ENCODE results near the gene ASPN. TPM values are rescaled to one million over a fixed set of nuclear protein-coding genes. Genes with fewer than 3 reads are reported as not detected.

The ASPN gene
- total RNA-seq, 2 experiments from 2014 or later, result not detected

DNA sequence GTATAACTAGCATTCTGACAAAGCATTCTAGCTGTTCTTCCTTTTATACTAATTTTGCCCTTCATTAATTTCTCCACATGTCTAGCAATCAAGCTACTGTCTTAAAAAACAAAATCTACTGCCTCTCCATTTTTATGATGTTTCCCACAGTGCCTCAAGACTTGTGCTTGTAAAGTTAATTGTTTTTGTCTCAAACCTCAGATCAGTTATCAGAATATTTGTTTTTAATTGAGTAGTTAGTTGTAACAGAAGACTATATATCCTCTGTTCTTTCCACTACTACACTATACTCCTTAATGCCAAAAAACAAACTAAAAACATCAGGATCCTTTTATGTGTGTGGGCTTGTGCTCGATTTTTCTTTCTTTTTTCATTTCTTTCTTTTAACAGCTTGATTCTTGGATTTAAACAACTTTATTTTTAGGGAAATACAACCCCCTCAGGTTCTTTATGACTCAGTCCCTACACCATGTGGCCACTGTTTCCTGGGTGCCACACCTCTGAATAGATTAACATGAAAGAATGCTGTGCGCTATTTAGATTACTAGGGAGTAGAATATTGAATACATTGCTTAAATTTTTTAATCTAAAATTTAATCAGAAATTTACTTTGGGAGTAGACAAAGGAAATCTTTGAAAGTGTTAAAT is 1.2 kb downstream of the ASPN start:
- intact Hi-C loops (cut with DNase I, micrococcal nuclease), result no loop called here
- no peaks in the 10 kb centered on the region for H3K36me3 Mint-ChIP-seq (ENCODE audit: low read depth)
- no peaks in the 10 kb centered on the region for H3K9me3 ChIP-seq (ENCODE audit: control insufficient read depth in 1 of 2, insufficient read depth in 1 of 2, low read length in 2 of 2)
- H3K4me1 ChIP-seq (ENCODE audit: insufficient read depth, low read length), result no peaks in the 10 kb centered on the region
- H3K36me3 ChIP-seq (ENCODE audit: insufficient read depth, low read length), result no peaks in the 10 kb centered on the region
- peak in 1 of 14 experiments; percentile 5 for DNase-seq
- no peak for TF ChIP-seq CTCF (IDR thresholded peaks at IDR 0.05)
- H3K27me3 Mint-ChIP-seq, result no peaks in the 10 kb centered on the region
- no peaks in the 10 kb centered on the region for H3K4me1 Mint-ChIP-seq (ENCODE audit: low read depth)
- no peak overlapping the region for H3K27ac Mint-ChIP-seq
- H3K4me3 Mint-ChIP-seq, result no peak overlapping the region
- no peaks in the 10 kb centered on the region for H3K27me3 ChIP-seq (ENCODE audit: control insufficient read depth in 1 of 2, insufficient read depth in 2 of 2, low read length in 2 of 2)
- H3K27ac ChIP-seq (ENCODE audit: low read depth in 1 of 2, low read length in 2 of 2), result no peak overlapping the region
- no peak for ATAC-seq (ENCODE audit: poor library complexity)
- H3K4me3 ChIP-seq (ENCODE audit: low read length), result no peak overlapping the region
- ChIA-PET POLR2A (no interaction called here), CTCF (no interaction called here)
- no peaks in the 10 kb centered on the region for H3K9me3 Mint-ChIP-seq

DNA sequence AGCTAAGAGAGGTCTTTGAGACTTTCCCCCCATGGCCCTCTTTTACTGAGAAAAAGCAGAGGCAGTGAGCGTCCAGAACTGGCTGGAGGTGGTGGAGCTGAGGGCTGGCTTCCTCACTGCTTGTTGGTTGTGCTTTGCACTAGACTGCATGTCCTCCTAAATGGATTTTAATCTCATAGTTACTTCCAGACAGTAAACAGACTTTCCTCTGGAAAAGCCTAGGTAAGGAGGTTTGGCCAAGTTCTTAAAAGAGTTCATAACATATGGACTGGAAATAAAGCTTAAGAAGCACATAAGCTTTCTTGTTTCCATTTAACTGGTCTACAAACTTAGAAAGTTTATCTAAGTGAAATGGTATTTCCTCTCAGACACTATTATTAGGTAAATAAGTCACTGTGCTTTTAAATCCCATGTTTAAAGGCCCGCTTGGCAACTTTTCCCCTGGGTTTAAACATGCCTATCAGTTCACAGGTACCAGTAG is 2.0 kb downstream of the ASPN start:
- intact Hi-C loops (cut with DNase I, micrococcal nuclease), result no loop called here
- Histone ChIP-seq H3K4me1 (ENCODE audit: insufficient read depth, low read length) (no peaks in the 10 kb centered on the region), H3K4me3 (ENCODE audit: low read length) (no peak overlapping the region), H3K36me3 (ENCODE audit: insufficient read depth, low read length) (no peaks in the 10 kb centered on the region), H3K27me3 (ENCODE audit: control insufficient read depth in 1 of 2, insufficient read depth in 2 of 2, low read length in 2 of 2) (no peaks in the 10 kb centered on the region), H3K9me3 (ENCODE audit: control insufficient read depth in 1 of 2, insufficient read depth in 1 of 2, low read length in 2 of 2) (no peaks in the 10 kb centered on the region), H3K27ac (ENCODE audit: low read depth in 1 of 2, low read length in 2 of 2) (no peak overlapping the region)
- H3K36me3 Mint-ChIP-seq (ENCODE audit: low read depth), result no peaks in the 10 kb centered on the region
- no peak overlapping the region for H3K27ac Mint-ChIP-seq
- H3K4me1 Mint-ChIP-seq (ENCODE audit: low read depth), result no peaks in the 10 kb centered on the region
- ATAC-seq (ENCODE audit: poor library complexity) (no peak), DNase-seq (no peak)
- no peaks in the 10 kb centered on the region for H3K9me3 Mint-ChIP-seq
- H3K27me3 Mint-ChIP-seq, result no peaks in the 10 kb centered on the region
- TF ChIP-seq CTCF (IDR thresholded peaks at IDR 0.05), result no peak
- CTCF ChIA-PET, result no interaction called here
- no peak overlapping the region for H3K4me3 Mint-ChIP-seq
- POLR2A ChIA-PET, result no interaction called here

GRCh38 chr9:92479346-92479745 is 3.0 kb downstream of the ASPN start:
- H3K36me3 ChIP-seq (ENCODE audit: insufficient read depth, low read length), result no peaks in the 10 kb centered on the region
- H3K27ac ChIP-seq (ENCODE audit: low read depth in 1 of 2, low read length in 2 of 2), result no peak overlapping the region
- H3K4me1 Mint-ChIP-seq (ENCODE audit: low read depth), result no peaks in the 10 kb centered on the region
- no peaks in the 10 kb centered on the region for H3K36me3 Mint-ChIP-seq (ENCODE audit: low read depth)
- intact Hi-C loops (cut with DNase I, micrococcal nuclease), result no loop called here
- H3K4me1 ChIP-seq (ENCODE audit: insufficient read depth, low read length), result no peaks in the 10 kb centered on the region
- DNase-seq (no peak), ATAC-seq (ENCODE audit: poor library complexity) (no peak)
- ChIA-PET CTCF (no interaction called here), POLR2A (no interaction called here)
- no peaks in the 10 kb centered on the region for H3K27me3 Mint-ChIP-seq
- no peaks in the 10 kb centered on the region for H3K9me3 ChIP-seq (ENCODE audit: control insufficient read depth in 1 of 2, insufficient read depth in 1 of 2, low read length in 2 of 2)
- no peaks in the 10 kb centered on the region for H3K9me3 Mint-ChIP-seq
- no peaks in the 10 kb centered on the region for H3K27me3 ChIP-seq (ENCODE audit: control insufficient read depth in 1 of 2, insufficient read depth in 2 of 2, low read length in 2 of 2)
- H3K27ac Mint-ChIP-seq, result no peak overlapping the region
- TF ChIP-seq CTCF (IDR thresholded peaks at IDR 0.05), result no peak
- H3K4me3 Mint-ChIP-seq, result no peak overlapping the region
- H3K4me3 ChIP-seq (ENCODE audit: low read length), result no peak overlapping the region

Measured in CD4-positive, alpha-beta T cell (primary cell).